SK-N-SH (cell line): ENCODE measurements around the gene PERCC1. TPM values are rescaled to one million over a fixed set of nuclear protein-coding genes. Genes with fewer than 3 reads are reported as not detected.

Source experiments
- CTCF ChIA-PET: fragments of 300-600, 350-600 bp; formaldehyde crosslinking; extraction: SDS; loops from one replicate; lab custom pipeline; 2021; lab: Yijun Ruan, JAX
- POLR2A ChIA-PET: fragments of 350-600 bp; sonication (Branson Sonifier 250); formaldehyde crosslinking; extraction: SDS; loops from one replicate; lab custom pipeline; 2020; ENCODE audit warnings: antibody characterized with exemption, inconsistent platforms; lab: Yijun Ruan, JAX
- DNase-seq: peaks from one replicate; pipeline ENCODE4 v3.0.0; 2012
- H2AFZ ChIP-seq: fragments of 200-600 bp; sonication (generic); 2 replicates; pipeline ENCODE4 v1.8.1; 2016; ENCODE audit warnings: antibody characterized with exemption, mild to moderate bottlenecking, low read depth
- H3F3A ChIP-seq: fragments of 200-600 bp; sonication (generic); replicated peaks from 2 replicates; pipeline ENCODE3; 2016; ENCODE audit warnings: antibody characterized with exemption, mild to moderate bottlenecking; ENCODE audit not compliant: insufficient read depth
- H3K27ac ChIP-seq, 2 experiments: fragments of 200-500 bp in 1 of 2; fragments of 200-600 bp in 1 of 2; sonication (Bioruptor generic) in 1 of 2; sonication (generic), shearing (Covaris generic) in 1 of 2; 2 replicates each; pipeline versions ENCODE4 v1.5.1 to v1.6.1; 2014 to 2016; ENCODE audit warnings: low read depth in 2 of 2, inconsistent platforms in 1 of 2, low read length in 1 of 2, mild to moderate bottlenecking in 1 of 2, mixed read lengths in 1 of 2
- H3K27me3 ChIP-seq: fragments of 200-600 bp; sonication (generic), shearing (Covaris generic); 2 replicates; pipeline ENCODE4 v1.6.1; 2016; ENCODE audit warnings: mixed run types; ENCODE audit not compliant: insufficient read depth
- H3K36me3 ChIP-seq, 2 experiments: fragments of 200-500 bp in 1 of 2; fragments of 200-600 bp in 1 of 2; sonication (Bioruptor generic) in 1 of 2; sonication (generic) in 1 of 2; replicated peaks in 1 of 2; 2 replicates each; pipeline versions ENCODE3 to v1.5.1; 2014 to 2016; ENCODE audit warnings: low read length in 1 of 2, mild to moderate bottlenecking in 1 of 2; ENCODE audit not compliant: insufficient read depth in 2 of 2, control insufficient read depth in 1 of 2
- H3K4me1 ChIP-seq, 2 experiments: fragments of 200-500 bp in 1 of 2; fragments of 200-600 bp in 1 of 2; sonication (Bioruptor generic) in 1 of 2; sonication (generic), shearing (Covaris generic) in 1 of 2; 2 replicates each; pipeline versions ENCODE4 v1.5.1 to v1.6.1; 2014 to 2016; ENCODE audit warnings: low read depth in 1 of 2, low read length in 1 of 2, mixed run types in 1 of 2; ENCODE audit not compliant: insufficient read depth in 2 of 2, control insufficient read depth in 1 of 2
- H3K4me2 ChIP-seq: fragments of 200-600 bp; sonication (generic), shearing (Covaris generic); 2 replicates; pipeline ENCODE4 v1.6.1; 2017; ENCODE audit warnings: mixed run types
- H3K4me3 ChIP-seq, 2 experiments: fragments of 200-500 bp in 1 of 2; fragments of 200-600 bp in 1 of 2; sonication (Bioruptor generic) in 1 of 2; sonication (generic), shearing (Covaris generic) in 1 of 2; 2 replicates each; pipeline versions ENCODE4 v1.5.1 to v1.8.1; 2014 to 2016; ENCODE audit warnings: low read depth in 2 of 2, inconsistent platforms in 1 of 2, low read length in 1 of 2, mild to moderate bottlenecking in 1 of 2, mixed read lengths in 1 of 2, moderate library complexity in 1 of 2
- H3K79me2 ChIP-seq: fragments of 200-600 bp; sonication (generic); 2 replicates; pipeline ENCODE4 v1.8.1; 2017; ENCODE audit warnings: mild to moderate bottlenecking; ENCODE audit not compliant: insufficient read depth
- H3K9ac ChIP-seq: fragments of 200-600 bp; sonication (generic); 2 replicates; pipeline ENCODE4 v1.6.1; 2017; ENCODE audit warnings: mixed run types
- H3K9me2 ChIP-seq: fragments of 200-600 bp; sonication (generic); 2 replicates; pipeline ENCODE4 v1.6.1; 2017; ENCODE audit warnings: mixed run types
- H3K9me3 ChIP-seq: fragments of 200-600 bp; sonication (generic); 2 replicates; pipeline ENCODE4 v1.6.1; 2017; ENCODE audit warnings: mixed run types, mild to moderate bottlenecking, moderate library complexity
- H4K20me1 ChIP-seq: fragments of 200-600 bp; sonication (generic); 2 replicates; pipeline ENCODE4 v1.6.1; 2017; ENCODE audit warnings: mild to moderate bottlenecking, mixed run types; ENCODE audit not compliant: insufficient read depth
- EP300 ChIP-seq, 2 experiments: IDR thresholded peaks; 2 replicates each; pipeline versions ENCODE4 v1.4.0 to v1.6.1; 2012; ENCODE audit warnings: borderline replicate concordance in 1 of 2, low read depth in 1 of 2, low read length in 1 of 2
- GABPA ChIP-seq: IDR thresholded peaks from 2 replicates; pipeline ENCODE4 v1.4.0; 2012; ENCODE audit warnings: low read depth, mild to moderate bottlenecking
- GATA2 ChIP-seq: sonication (generic); formaldehyde crosslinking; IDR thresholded peaks from 2 replicates; pipeline ENCODE4 v1.5.0; 2020; ENCODE audit warnings: mild to moderate bottlenecking, missing genetic modification reagents
- JUND ChIP-seq: IDR thresholded peaks from 2 replicates; pipeline ENCODE4 v1.4.0; 2012
- MXI1 ChIP-seq: IDR thresholded peaks from 2 replicates; pipeline ENCODE4 v1.6.1; 2012; ENCODE audit warnings: mild to moderate bottlenecking, low read depth, low read length, improper control_type of control experiment
- PBX3 ChIP-seq: IDR thresholded peaks from 2 replicates; pipeline ENCODE4; 2012
- REST ChIP-seq: IDR thresholded peaks from 2 replicates; pipeline ENCODE4 v1.6.1; 2012; ENCODE audit warnings: mild to moderate bottlenecking, low read depth, low read length, moderate library complexity
- RXRA ChIP-seq: IDR thresholded peaks from 2 replicates; pipeline ENCODE4 v1.4.0; 2012; ENCODE audit warnings: low read depth, mild to moderate bottlenecking, borderline replicate concordance
- SIN3A ChIP-seq: IDR thresholded peaks from 2 replicates; pipeline ENCODE4 v1.6.1; 2012; ENCODE audit warnings: low read depth, mild to moderate bottlenecking, low read length, moderate library complexity, borderline replicate concordance
- TAF1 ChIP-seq: IDR thresholded peaks from 2 replicates; pipeline ENCODE4 v1.6.1; 2012; ENCODE audit warnings: low read depth, mild to moderate bottlenecking, low read length, moderate library complexity, borderline replicate concordance
- WGBS: methylation state at CpG from one replicate; pipeline ENCODE4 v1.1.6; 2017; ENCODE audit warnings: low lambda C conversion rate; 5-methylcytosine and 5-hydroxymethylcytosine counted together
- polyA plus RNA-seq, 3 experiments: library from polyadenylated mRNA; depleted of rRNA; stranded (reverse); fragments of >200 nt; gene quantifications; 2 replicates each; pipeline ENCODE4 v1.2.3, GENCODE V29; 2012
- TF ChIP-seq, protein P1 (sequence below): fragments of 150-350 bp; IDR thresholded peaks from 2 replicates; pipeline ENCODE4 v1.6.1; 2017; ENCODE audit warnings: antibody characterized with exemption, low read length, low read depth, borderline replicate concordance

Gene PERCC1
- polyA plus RNA-seq, 1 of the 3 experiments (the other 2 are of a cell fraction) = not detected

GRCh38 chr16:1420111-1420539 lies 10.8 kb upstream of the PERCC1 start:
- Histone ChIP-seq H3K9ac (peak overlapping the region; percentile 88), H3F3A (peaks cover 20% of the 10 kb centered on the region), H3K4me3 (peak overlapping the region; percentile 83 to 98), H3K9me3 (no peaks in the 10 kb centered on the region), H3K79me2 (peaks cover 45% of the 10 kb centered on the region), H4K20me1 (no peaks in the 10 kb centered on the region), H3K9me2 (no peaks in the 10 kb centered on the region), H3K27me3 (no peaks in the 10 kb centered on the region), H3K4me2 (peak overlapping the region; percentile 99), H2AFZ (no peak overlapping the region), H3K4me1 (peaks cover 0 to 4% of the 10 kb centered on the region in 2 experiments; a peak in 3 of 4 replicates), H3K27ac (peak overlapping the region; percentile 4 to 78; a peak in 3 of 4 replicates), H3K36me3 (peaks cover 0 to 3% of the 10 kb centered on the region in 2 experiments)
- TF ChIP-seq EP300 (IDR thresholded peaks at IDR 0.05; ENCODE audit: borderline replicate concordance in 1 of 2, low read depth in 1 of 2, low read length in 1 of 2) = no peak
- TF ChIP-seq GATA2 = no peak
- TF ChIP-seq SIN3A = no peak
- TF ChIP-seq, protein P1, sequence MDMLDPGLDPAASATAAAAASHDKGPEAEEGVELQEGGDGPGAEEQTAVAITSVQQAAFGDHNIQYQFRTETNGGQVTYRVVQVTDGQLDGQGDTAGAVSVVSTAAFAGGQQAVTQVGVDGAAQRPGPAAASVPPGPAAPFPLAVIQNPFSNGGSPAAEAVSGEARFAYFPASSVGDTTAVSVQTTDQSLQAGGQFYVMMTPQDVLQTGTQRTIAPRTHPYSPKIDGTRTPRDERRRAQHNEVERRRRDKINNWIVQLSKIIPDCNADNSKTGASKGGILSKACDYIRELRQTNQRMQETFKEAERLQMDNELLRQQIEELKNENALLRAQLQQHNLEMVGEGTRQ = no peak
- no peak for TF ChIP-seq JUND
- no peak for TF ChIP-seq TAF1
- no peak for TF ChIP-seq GABPA
- no peak for TF ChIP-seq REST
- TF ChIP-seq PBX3 = no peak
- no peak for TF ChIP-seq RXRA
- no peak; the same call in 1 of the 2 replicates for TF ChIP-seq MXI1
- WGBS = 9% methylated on average over 10 of the region's 22 CpGs
- CTCF ChIA-PET = interaction anchor here (1.0 to 1.8 kb wide), 4 partner anchors 57 to 286 kb away, joined by 3 to 6 read pairs (median 4); partner anchors contain the start of gene MAPK8IP3
- DNase-seq = no peak
- POLR2A ChIA-PET = interaction anchor here (0.8 to 1.8 kb wide), 15 partner anchors 8 to 744 kb away, joined by 3 to 10 read pairs (median 4); partner anchors contain the start of genes CCDC154, IFT140, MAPK8IP3 and NUBP2
